H1 (cell line): ENCODE measurements around the gene PCCA. TPM values are rescaled to one million over a fixed set of nuclear protein-coding genes. Genes with fewer than 3 reads are reported as not detected.

ENCODE experiments used
- CTCF ChIA-PET: fragments of 300-600 bp; sonication (Branson Sonifier 250); formaldehyde crosslinking; loops from one replicate; lab custom pipeline; 2021; ENCODE audit not compliant: partially characterized antibody; lab: Charles Lee
- POLR2A ChIA-PET: fragments of 300-600 bp; sonication (Branson Sonifier 250); formaldehyde crosslinking; loops from one replicate; lab custom pipeline; 2021; ENCODE audit warnings: inconsistent platforms; ENCODE audit not compliant: partially characterized antibody; lab: Charles Lee
- DNase-seq, 2 experiments: peaks; one replicate each; pipeline versions ENCODE4 v3.0.0 to v3.0.0-alpha.2; 2010 to 2022; ENCODE audit warnings: low spot score in 2 of 2, low read depth in 1 of 2, mixed read lengths in 1 of 2
- FAIRE-seq: peaks from 2 replicates; lab custom pipeline; 2011; peaks lifted over from hg19 to GRCh38; lab: Jason Lieb, UNC
- H2AFZ ChIP-seq: 2 replicates; pipeline ENCODE4 v1.8.1; 2012; ENCODE audit warnings: low read length, inconsistent platforms
- H2AK5ac ChIP-seq: 2 replicates; pipeline ENCODE4 v1.6.1; 2013; ENCODE audit warnings: low read depth, low read length
- H2BK120ac ChIP-seq: replicated peaks from 2 replicates; pipeline ENCODE3; 2013; ENCODE audit warnings: low read depth, low read length, inconsistent platforms
- H2BK12ac ChIP-seq: 2 replicates; pipeline ENCODE4 v1.6.1; 2013; ENCODE audit warnings: low read depth, low read length
- H2BK15ac ChIP-seq: 2 replicates; pipeline ENCODE4 v1.6.1; 2013; ENCODE audit warnings: low read length
- H2BK20ac ChIP-seq: 2 replicates; pipeline ENCODE4 v1.6.1; 2013; ENCODE audit warnings: low read length
- H2BK5ac ChIP-seq: 2 replicates; pipeline ENCODE4 v1.6.1; 2013; ENCODE audit warnings: low read depth, low read length
- H3K14ac ChIP-seq: 2 replicates; pipeline ENCODE4 v1.6.1; 2013; ENCODE audit warnings: inconsistent platforms; ENCODE audit not compliant: insufficient read length
- H3K18ac ChIP-seq: 2 replicates; pipeline ENCODE4 v1.6.1; 2013; ENCODE audit warnings: low read length; ENCODE audit errors: extremely low read depth
- H3K23ac ChIP-seq: 2 replicates; pipeline ENCODE4 v1.6.1; 2013; ENCODE audit warnings: inconsistent platforms; ENCODE audit not compliant: insufficient read length
- H3K23me2 ChIP-seq: 2 replicates; pipeline ENCODE4 v1.6.1; 2013; ENCODE audit warnings: low read depth, low read length
- H3K27ac ChIP-seq: 2 replicates; pipeline ENCODE4 v1.6.1; 2011; ENCODE audit warnings: low read depth, low read length, inconsistent platforms
- H3K27me3 ChIP-seq, 4 experiments: replicated peaks in 1 of 4; 1 replicate in 1 of 4; 2 replicates in 3 of 4; pipeline versions ENCODE4 v1.6.1 to v1.8.1; 2011 to 2013; ENCODE audit warnings: low read length in 3 of 4, mild to moderate bottlenecking in 3 of 4, inconsistent platforms in 2 of 4, mixed read lengths in 2 of 4, moderate library complexity in 1 of 4; ENCODE audit not compliant: control insufficient read depth in 3 of 4, insufficient read depth in 3 of 4; ENCODE audit errors: extremely low read depth in 1 of 4
- H3K36me3 ChIP-seq, 4 experiments: 2 replicates each; pipeline versions ENCODE4 v1.6.1 to v1.8.1; 2011 to 2013; ENCODE audit warnings: mild to moderate bottlenecking in 4 of 4, low read length in 3 of 4, moderate library complexity in 2 of 4, control low read depth in 1 of 4, inconsistent platforms in 1 of 4; ENCODE audit not compliant: insufficient read depth in 4 of 4, control insufficient read depth in 2 of 4
- H3K4ac ChIP-seq: replicated peaks from 2 replicates; pipeline ENCODE3; 2013; ENCODE audit warnings: low read length, low read depth, mixed read lengths, inconsistent platforms; ENCODE audit not compliant: insufficient read length
- H3K4me1 ChIP-seq, 4 experiments: replicated peaks in 1 of 4; 1 replicate in 1 of 4; 2 replicates in 3 of 4; pipeline versions ENCODE4 v1.6.1 to v1.8.1; 2011 to 2013; ENCODE audit warnings: low read length in 3 of 4, inconsistent platforms in 2 of 4, mixed read lengths in 1 of 4; ENCODE audit not compliant: insufficient read depth in 4 of 4, control insufficient read depth in 3 of 4
- H3K4me2 ChIP-seq, 2 experiments: 2 replicates each; pipeline versions ENCODE4 v1.6.1 to v1.8.1; 2011 to 2013; ENCODE audit warnings: low read depth in 2 of 2, low read length in 2 of 2, control low read depth in 1 of 2, inconsistent platforms in 1 of 2, mild to moderate bottlenecking in 1 of 2; ENCODE audit not compliant: insufficient read depth in 1 of 2
- H3K4me3 ChIP-seq, 4 experiments: fragments of 200-600, 300-600 bp in 1 of 4; sonication (generic), shearing (Covaris generic), sonication (Bioruptor Twin) in 1 of 4; 2 replicates each; pipeline versions ENCODE4 v1.5.1 to v1.8.1; 2011 to 2016; ENCODE audit warnings: low read length in 4 of 4, low read depth in 3 of 4, control low read depth in 2 of 4, inconsistent platforms in 2 of 4, mild to moderate bottlenecking in 2 of 4, mixed read lengths in 1 of 4, moderate library complexity in 1 of 4; ENCODE audit not compliant: insufficient read depth in 2 of 4; ENCODE audit errors: extremely low read depth in 1 of 4
- H3K56ac ChIP-seq: replicated peaks from 2 replicates; pipeline ENCODE3; 2013; ENCODE audit warnings: low read depth, mild to moderate bottlenecking, mixed read lengths, low read length, inconsistent platforms; ENCODE audit not compliant: insufficient read length
- H3K79me1 ChIP-seq: 2 replicates; pipeline ENCODE4 v1.6.1; 2013; ENCODE audit warnings: low read depth, low read length, control low read depth
- H3K79me2 ChIP-seq, 2 experiments: 2 replicates each; pipeline versions ENCODE4 v1.6.1 to v1.8.1; 2012 to 2013; ENCODE audit warnings: low read length in 2 of 2, mild to moderate bottlenecking in 2 of 2, inconsistent platforms in 1 of 2; ENCODE audit not compliant: insufficient read depth in 2 of 2, control insufficient read depth in 1 of 2
- H3K9ac ChIP-seq, 4 experiments: replicated peaks in 1 of 4; 1 replicate in 1 of 4; 2 replicates in 3 of 4; pipeline versions ENCODE4 v1.6.1 to v1.8.1; 2011 to 2013; ENCODE audit warnings: low read depth in 3 of 4, low read length in 3 of 4, control low read depth in 2 of 4, mild to moderate bottlenecking in 2 of 4, moderate library complexity in 2 of 4, inconsistent platforms in 1 of 4; ENCODE audit errors: extremely low read depth in 1 of 4
- H3K9me3 ChIP-seq, 2 experiments: 2 replicates each; pipeline versions ENCODE4 v1.6.1 to v1.8.1; 2012 to 2013; ENCODE audit warnings: mild to moderate bottlenecking in 2 of 2, moderate library complexity in 2 of 2, control low read depth in 1 of 2, inconsistent platforms in 1 of 2, low read depth in 1 of 2, low read length in 1 of 2, mixed read lengths in 1 of 2; ENCODE audit not compliant: insufficient read depth in 2 of 2
- H4K20me1 ChIP-seq, 2 experiments: replicated peaks in 1 of 2; 2 replicates each; pipeline versions ENCODE3 to v1.8.1; 2011 to 2013; ENCODE audit warnings: inconsistent platforms in 2 of 2, low read length in 2 of 2, mild to moderate bottlenecking in 1 of 2; ENCODE audit not compliant: insufficient read depth in 2 of 2, control insufficient read depth in 1 of 2
- H4K5ac ChIP-seq: 2 replicates; pipeline ENCODE4 v1.6.1; 2013; ENCODE audit warnings: low read length, low read depth, mixed read lengths, inconsistent platforms; ENCODE audit not compliant: insufficient read length
- H4K8ac ChIP-seq: 2 replicates; pipeline ENCODE4 v1.8.0; 2013; ENCODE audit warnings: mild to moderate bottlenecking, moderate library complexity, low read length, inconsistent platforms; ENCODE audit not compliant: insufficient read depth; ENCODE audit errors: extremely low read depth
- H4K91ac ChIP-seq: replicated peaks from 2 replicates; pipeline ENCODE3; 2013; ENCODE audit warnings: low read length, mixed read lengths, inconsistent platforms; ENCODE audit not compliant: insufficient read length
- ASH2L ChIP-seq: fragments of 200-600, 300-600 bp; sonication (generic); IDR thresholded peaks from one replicate; pipeline ENCODE4 v1.7.1; 2017; ENCODE audit warnings: low read length
- BRCA1 ChIP-seq: IDR thresholded peaks from 2 replicates; pipeline ENCODE4 v1.6.1; 2012; ENCODE audit warnings: low read depth, low read length, improper control_type of control experiment
- CBX5 ChIP-seq: fragments of 300-800, 300-1000 bp; sonication (generic); IDR thresholded peaks from 2 replicates; pipeline ENCODE4 v1.7.1; 2016; ENCODE audit warnings: antibody characterized with exemption, low read length, low read depth
- CREB1 ChIP-seq: IDR thresholded peaks from 2 replicates; pipeline ENCODE4 v1.6.1; 2012; ENCODE audit warnings: inconsistent platforms
- CTCF ChIP-seq, 3 experiments: IDR thresholded peaks; 1 replicate in 2 of 3; 2 replicates in 1 of 3; pipeline versions ENCODE4 v1.5.1 to v1.6.1; 2011; ENCODE audit warnings: low read length in 3 of 3, mild to moderate bottlenecking in 3 of 3, inconsistent platforms in 2 of 3, low read depth in 1 of 3, moderate library complexity in 1 of 3; ENCODE audit not compliant: insufficient read depth in 1 of 3; ENCODE audit errors: control extremely low read depth in 1 of 3
- EGR1 ChIP-seq: IDR thresholded peaks from 2 replicates; pipeline ENCODE4 v1.6.1; 2011; ENCODE audit warnings: low read depth, low read length, borderline replicate concordance
- NANOG ChIP-seq: IDR thresholded peaks from 2 replicates; pipeline ENCODE4 v1.6.1; 2011; ENCODE audit warnings: low read length, low read depth, mild to moderate bottlenecking, inconsistent platforms; ENCODE audit not compliant: insufficient read depth, poor library complexity, severe bottlenecking
- RNF2 ChIP-seq: fragments of 200-900, 300-1000 bp; sonication (generic); IDR thresholded peaks from 2 replicates; pipeline ENCODE4 v1.7.1; 2016; ENCODE audit warnings: borderline replicate concordance, low read depth, mild to moderate bottlenecking, antibody characterized with exemption, low read length; ENCODE audit not compliant: poor library complexity, severe bottlenecking; ENCODE audit errors: missing control alignments
- TBP ChIP-seq: IDR thresholded peaks from 2 replicates; pipeline ENCODE4 v1.6.1; 2011; ENCODE audit warnings: low read depth, low read length, improper control_type of control experiment
- WGBS, 2 experiments: shearing (Covaris generic) in 1 of 2; methylation state at CpG; one replicate each; pipeline versions ENCODE4 v1.1.6 to v1.1.7; 2013 to 2015; ENCODE audit warnings: low lambda C conversion rate in 2 of 2, mixed read lengths in 2 of 2, inconsistent platforms in 1 of 2, low coverage in 1 of 2, missing lambda C conversion rate in 1 of 2; ENCODE audit not compliant: insufficient replicate concordance in 2 of 2, insufficient coverage in 1 of 2, insufficient read length in 1 of 2; ENCODE audit errors: extremely low coverage in 1 of 2, missing lambda C conversion rate in 1 of 2; 5-methylcytosine and 5-hydroxymethylcytosine counted together
- polyA plus RNA-seq, 7 experiments: library from polyadenylated mRNA; depleted of rRNA in 3 of 7; stranded (reverse) in 5 of 7; unstranded in 2 of 7; fragments of >200 nt in 5 of 7; fragments of 200-250 nt in 2 of 7; gene quantifications; 1 replicate in 5 of 7; 2 replicates in 1 of 7; 4 replicates in 1 of 7; pipeline versions ENCODE4 v1.2.1 to v1.2.3, GENCODE V29; 2011 to 2013; ENCODE audit warnings: missing spikeins in 2 of 7, mixed read lengths in 2 of 7
- total RNA-seq: library from RNA; stranded (reverse); fragmentation: NEBNext Ultra II Directional; extraction: Animal tissue kit (Norgen Biotek cat#: 25700); gene quantifications from 2 replicates; pipeline ENCODE4 v1.2.1, GENCODE V29; 2021

PCCA gene
- total and polyA plus RNA-seq, 2 of the 8 experiments (the other 6 are each of a cell fraction or from before 2014, with no cell fraction given) = 18.4 to 49.8 TPM

- H3K18ac ChIP-seq = no peak overlapping the region
- POLR2A ChIA-PET = no interaction called here
- H3K23ac ChIP-seq = no peak overlapping the region
- no peak overlapping the region for H2BK5ac ChIP-seq
- DNase-seq (no peak), FAIRE-seq (no peak)
- TF ChIP-seq EGR1 (no peak), BRCA1 (no peak), CREB1 (no peak), CTCF (IDR thresholded peaks at IDR 0.05; ENCODE audit: control extremely low read depth in 1 of 3, insufficient read depth in 1 of 3, low read depth in 1 of 3, low read length in 3 of 3) (no peak), NANOG (no peak), ASH2L (no peak), RNF2 (no peak), TBP (no peak), CBX5 (no peak)
- H4K20me1 ChIP-seq = no peaks in the 10 kb centered on the region
- no peak overlapping the region for H2BK15ac ChIP-seq
- no peaks in the 10 kb centered on the region for H3K23me2 ChIP-seq
- 88% methylated on average over 9 of the region's 9 CpGs; no CpG with 5 or more reads in 1 of the 2 experiments for WGBS, 2 experiments
- no peak overlapping the region for H3K4ac ChIP-seq
- no peaks in the 10 kb centered on the region for H3K27me3 ChIP-seq
- H3K79me2 ChIP-seq = no peaks in the 10 kb centered on the region
- H2BK120ac ChIP-seq = no peak overlapping the region
- peaks cover 6 to 13% (median 9%) of the 10 kb centered on the region in 4 experiments for H3K4me1 ChIP-seq
- H2BK20ac ChIP-seq = no peak overlapping the region
- no peak overlapping the region for H3K27ac ChIP-seq
- H3K56ac ChIP-seq = no peak overlapping the region
- no peak overlapping the region for H3K9ac ChIP-seq
- H3K36me3 ChIP-seq = peaks cover 0 to 4% (median 2%) of the 10 kb centered on the region in 4 experiments; a peak in 2 of 8 replicates
- H4K5ac ChIP-seq = no peak overlapping the region
- H3K4me2 ChIP-seq = no peak overlapping the region
- no peak overlapping the region for H2AK5ac ChIP-seq
- no peaks in the 10 kb centered on the region for H3K79me1 ChIP-seq
- H3K4me3 ChIP-seq = no peak overlapping the region
- CTCF ChIA-PET = interaction anchor here (0.6 kb wide), 1 partner anchor 199 kb away, joined by 3 read pairs; no protein-coding TSS in a partner anchor
- no peak overlapping the region for H4K91ac ChIP-seq
- no peak overlapping the region for H3K14ac ChIP-seq
- no peaks in the 10 kb centered on the region for H3K9me3 ChIP-seq
- H2AFZ ChIP-seq = no peak overlapping the region
- no peak overlapping the region for H2BK12ac ChIP-seq
- no peak overlapping the region for H4K8ac ChIP-seq
These were observed 438.8 kb downstream of the PCCA start for GRCh38 chr13:100527644-100528043.
